NCI-H2196 treated with DMSO at 0.1 percent for 48 hours (cell line): ENCODE data around the gene PPFIBP2.

Source experiments
- DNase-seq: peaks from one replicate; lab custom pipeline; 2025; ENCODE audit not compliant: unreplicated experiment; lab: John Stamatoyannopoulos, UW

PPFIBP2 gene

DNA sequence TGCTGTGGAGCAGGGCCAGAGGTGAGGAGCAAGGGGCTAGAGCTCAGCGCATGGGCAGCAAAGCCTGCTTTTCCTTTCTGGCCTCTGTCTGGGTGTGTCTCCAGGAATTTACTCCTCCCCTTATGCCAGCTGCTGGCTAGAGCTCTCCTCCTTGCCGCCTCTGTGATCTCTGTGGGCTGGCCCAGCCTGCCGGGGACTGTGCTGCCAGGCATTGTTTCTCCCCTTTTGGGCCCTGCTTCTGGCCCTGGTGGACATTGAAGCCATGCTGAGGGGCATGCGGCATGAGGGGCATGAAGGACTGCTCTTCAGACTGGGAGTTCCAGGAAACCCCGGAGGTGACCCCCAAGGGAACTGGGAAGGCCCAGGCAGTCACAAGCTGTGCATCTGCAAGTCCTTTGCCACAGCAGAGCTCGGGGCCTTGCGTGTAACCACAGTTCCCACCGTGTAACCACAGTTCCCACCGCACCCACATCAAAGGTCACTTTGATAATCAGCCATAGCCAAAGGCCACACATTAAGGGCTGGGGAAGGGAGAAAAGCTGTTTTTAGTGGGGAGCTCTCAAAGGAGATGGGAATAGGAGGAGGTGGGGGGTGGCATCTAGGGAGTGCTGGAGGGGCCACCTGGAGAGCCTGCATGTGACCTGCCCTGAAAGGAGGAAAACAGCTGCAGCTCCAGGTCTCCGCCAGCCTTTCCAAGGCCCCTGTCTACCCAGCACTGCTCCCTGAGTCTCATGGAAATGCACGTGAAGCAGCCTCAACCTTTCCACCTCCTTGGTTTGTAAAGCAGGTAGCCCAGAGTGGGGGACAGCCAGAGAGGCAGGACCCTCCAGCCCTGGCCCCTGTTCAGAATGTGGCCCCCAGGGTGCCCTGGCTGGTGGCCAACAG lies 62.3 kb downstream of the PPFIBP2 start:
- DNase-seq = no peak

DNA sequence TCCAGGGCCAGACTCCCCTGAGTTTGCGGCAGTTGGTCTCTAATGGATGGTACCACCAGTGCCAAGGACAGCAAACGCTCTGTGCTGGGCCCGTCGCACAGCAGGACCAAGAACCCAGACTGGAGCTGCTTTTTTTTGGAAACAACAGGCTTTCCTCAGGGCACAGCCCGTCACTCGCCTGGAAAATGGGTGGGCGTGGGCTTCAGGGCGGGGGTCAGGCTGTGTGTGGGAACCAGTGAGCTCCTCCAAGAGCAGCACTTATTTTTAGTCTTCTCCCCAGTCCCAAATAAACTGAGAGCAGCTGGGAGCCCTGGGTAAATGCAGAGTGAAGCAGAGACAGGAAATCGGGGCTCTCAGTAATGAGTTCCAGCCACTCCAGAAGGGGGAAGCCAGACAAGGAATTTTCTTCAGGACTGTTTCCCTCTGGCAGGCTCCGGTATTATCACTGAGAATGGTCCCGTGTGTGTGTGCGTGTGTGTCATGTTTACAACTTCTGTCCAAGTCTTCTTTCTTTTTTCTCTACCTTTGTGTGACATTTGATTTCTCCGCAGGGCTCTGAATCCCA lies 63.0 kb downstream of the PPFIBP2 start:
- DNase-seq = no peak

DNA sequence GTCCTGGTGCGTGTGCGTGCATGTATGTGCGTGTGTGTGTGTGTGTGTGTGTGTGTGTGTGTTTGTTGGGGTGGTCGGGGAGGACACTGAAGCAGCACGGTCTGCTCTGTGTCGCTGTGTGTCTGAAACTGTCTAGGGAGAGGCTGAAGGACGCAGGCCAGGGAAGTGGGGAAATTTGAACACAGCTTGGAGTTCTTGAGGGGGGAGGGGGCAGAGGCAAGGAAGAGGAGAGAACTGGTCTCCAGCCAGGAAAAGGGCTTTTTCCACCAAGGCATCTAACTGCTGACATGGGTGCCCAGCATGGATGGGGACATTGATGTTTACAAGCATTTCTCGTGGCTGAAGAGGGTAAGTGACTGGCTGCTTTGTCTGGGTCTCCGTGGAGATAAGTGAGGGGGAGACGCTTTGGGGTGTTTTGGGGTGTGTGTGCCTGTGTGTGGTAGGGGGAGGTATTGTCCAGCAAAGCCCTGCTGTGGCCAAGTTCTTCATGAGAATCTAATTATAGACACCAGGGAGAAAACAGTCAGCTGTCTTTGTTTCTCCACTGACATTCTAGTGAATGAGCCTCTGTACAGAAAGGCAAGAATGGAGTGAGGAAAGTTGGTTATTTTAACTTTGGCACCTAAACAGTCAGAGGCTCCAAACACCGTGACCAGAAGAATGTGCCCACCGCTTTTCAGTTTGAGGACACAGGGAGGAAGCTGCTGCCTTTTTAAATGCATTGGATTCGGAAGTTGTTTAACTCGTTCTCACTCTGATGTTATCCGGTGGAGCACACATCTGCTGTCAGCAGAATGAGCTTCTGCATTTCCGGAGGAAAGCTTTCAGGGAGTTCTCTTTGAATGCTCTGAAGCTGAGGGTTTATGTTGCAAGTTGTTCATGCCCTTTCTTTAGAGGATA lies 63.7 kb downstream of the PPFIBP2 start:
- no peak for DNase-seq

DNA sequence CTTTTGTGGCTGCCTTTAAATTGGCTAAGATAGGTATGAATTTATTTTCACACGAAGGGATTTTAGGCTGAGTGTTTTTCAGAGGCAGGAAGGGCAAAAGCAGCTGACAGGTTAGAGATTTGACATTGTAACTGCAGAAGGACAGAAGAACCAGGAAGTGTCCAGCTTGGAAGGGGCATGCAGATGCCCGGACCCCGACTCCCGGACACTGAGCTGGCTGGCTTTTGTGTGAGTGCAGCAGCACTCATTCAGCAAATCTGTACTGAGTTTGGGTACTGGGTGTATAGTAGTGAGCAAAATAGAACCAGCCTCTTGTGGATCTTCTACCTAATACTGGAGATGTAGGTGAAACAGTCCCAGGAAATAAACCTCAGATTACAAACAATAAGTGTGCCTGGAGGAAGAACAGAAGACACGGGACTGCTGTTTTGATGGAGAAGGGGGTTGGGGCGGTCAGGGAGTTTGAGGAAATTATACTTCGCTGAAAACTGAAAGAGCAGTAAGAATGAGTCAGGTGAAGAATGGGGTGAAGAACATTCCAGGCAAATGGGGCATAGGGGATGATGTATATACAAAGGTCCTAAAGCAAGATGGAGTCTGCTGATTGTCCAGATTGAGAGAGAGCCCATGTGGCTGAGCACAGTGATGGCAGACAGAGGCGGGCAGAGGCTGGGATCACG lies 64.6 kb downstream of the PPFIBP2 start:
- no peak for DNase-seq

GRCh38 chr11:7579361-7579791 lies 65.6 kb downstream of the PPFIBP2 start:
- no peak for DNase-seq

DNA sequence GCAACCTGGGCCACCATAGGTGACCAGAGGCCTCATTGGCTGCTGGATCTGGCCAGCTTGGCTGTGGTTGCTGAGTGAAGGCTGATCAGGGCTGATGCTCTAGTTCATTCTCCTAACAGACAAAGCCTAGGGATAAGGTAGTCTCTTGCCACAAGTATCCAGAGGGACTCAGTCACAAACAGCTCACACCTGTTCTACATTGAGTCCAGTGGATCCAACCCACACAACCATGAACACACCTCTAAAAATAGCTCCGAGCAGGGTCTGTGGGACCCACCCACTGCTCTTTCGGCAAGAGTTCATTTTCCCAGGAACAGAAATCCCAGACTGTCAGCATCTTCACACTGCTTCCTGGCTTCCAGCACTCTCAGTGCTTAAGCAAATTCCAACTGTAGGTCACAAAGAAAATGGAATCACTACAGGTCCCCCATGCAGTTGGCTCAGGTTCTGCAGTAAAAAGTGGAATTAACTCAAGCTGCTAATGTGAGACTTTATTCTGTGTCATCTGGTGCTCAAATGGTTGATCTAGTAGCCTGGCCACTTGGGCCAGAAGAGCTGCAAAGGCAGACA lies 67.3 kb downstream of the PPFIBP2 start:
- no peak for DNase-seq

DNA sequence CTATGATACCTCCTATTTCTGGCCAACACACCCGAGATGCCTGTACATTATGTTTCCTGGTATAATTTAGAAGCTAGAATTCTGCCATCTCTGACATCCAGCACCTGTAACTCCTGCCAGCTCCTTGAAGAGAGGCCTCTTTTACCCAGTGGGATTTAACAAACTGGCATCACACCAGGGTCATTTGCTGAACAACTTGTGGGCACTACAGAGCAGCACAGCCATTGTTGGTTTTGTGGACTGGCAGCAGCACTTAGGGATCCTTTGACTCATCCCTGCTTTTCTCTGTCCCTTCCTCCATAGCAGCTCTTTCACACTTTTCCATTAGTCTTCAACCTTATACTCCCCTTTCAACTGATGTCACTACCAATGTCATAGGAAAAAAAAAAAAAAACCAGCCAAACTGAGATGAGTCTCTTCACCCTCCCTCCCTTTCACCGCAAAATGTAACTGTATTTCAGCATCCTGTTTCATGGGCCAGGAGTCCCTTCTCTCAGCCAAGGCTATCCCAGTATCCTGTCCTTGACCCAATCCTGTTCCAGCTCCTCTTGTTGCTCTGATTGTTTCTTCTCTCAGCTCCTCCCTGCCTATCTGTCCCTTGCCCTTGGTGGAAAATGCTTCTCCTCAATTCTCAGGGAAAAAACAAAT lies 68.7 kb downstream of the PPFIBP2 start:
- no peak for DNase-seq

GRCh38 chr11:7583248-7583647 lies 69.4 kb downstream of the PPFIBP2 start:
- no peak for DNase-seq

DNA sequence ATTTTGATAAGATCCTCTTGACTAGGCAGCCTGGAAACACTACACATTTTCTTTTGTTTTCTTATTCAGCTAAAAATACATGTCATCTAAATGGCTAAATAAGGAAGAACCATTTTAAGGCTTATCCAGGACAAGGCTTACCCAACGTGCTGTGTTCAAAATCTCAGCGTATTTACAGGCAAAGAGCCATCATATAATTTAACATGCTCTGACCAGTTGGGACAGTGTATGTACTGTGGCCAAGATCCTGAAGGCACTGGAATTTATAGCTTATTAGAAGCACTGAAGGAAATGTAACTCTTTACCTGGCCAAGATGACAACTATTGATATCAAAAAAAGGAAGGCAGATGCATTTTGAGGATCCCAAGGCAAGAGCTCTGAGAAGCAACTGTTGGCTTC lies 71.1 kb downstream of the PPFIBP2 start:
- DNase-seq = no peak

DNA sequence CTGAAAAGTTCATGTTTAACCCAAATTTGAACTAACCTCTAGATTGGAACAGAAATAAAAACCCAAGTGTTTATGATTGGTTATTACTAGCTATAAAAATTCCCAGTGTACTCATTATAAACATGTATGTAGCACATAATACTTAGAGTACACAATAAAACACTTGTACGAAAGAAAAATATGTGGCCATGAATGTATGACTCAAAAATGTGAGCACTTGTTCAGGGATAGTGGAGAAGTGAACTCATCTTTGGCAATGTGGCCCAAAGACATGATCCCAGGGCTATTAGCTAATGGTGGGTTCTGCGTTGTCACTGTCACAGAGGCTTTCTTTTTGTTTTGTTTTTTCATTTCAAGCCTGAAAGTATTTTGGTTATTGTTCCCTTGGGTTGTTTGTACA lies 72.0 kb downstream of the PPFIBP2 start:
- no peak for DNase-seq

DNA sequence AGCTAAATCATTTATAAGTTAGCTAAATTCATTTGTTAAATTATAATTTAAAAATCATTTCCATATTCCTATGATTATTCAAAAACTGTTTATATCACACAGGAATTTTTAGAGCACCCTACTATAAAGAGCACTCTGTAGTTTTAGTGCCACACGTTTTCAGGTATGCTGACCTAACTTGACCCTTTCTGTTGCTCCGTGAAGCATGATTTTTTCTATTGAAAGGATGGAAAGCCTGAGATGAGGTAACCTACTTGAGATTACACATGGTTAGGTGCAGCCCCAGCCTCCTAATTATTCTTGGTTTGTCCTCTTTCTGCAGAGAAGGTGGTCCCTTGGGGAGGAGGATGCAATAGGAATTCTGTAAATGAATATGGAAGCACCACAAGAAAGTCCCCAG lies 72.6 kb downstream of the PPFIBP2 start:
- DNase-seq = no peak

- no peak for DNase-seq
Observed at GRCh38 chr11:7587712-7588111, 73.9 kb downstream of the PPFIBP2 start.

GRCh38 chr11:7589861-7590260 lies 76.1 kb downstream of the PPFIBP2 start:
- no peak for DNase-seq

DNA sequence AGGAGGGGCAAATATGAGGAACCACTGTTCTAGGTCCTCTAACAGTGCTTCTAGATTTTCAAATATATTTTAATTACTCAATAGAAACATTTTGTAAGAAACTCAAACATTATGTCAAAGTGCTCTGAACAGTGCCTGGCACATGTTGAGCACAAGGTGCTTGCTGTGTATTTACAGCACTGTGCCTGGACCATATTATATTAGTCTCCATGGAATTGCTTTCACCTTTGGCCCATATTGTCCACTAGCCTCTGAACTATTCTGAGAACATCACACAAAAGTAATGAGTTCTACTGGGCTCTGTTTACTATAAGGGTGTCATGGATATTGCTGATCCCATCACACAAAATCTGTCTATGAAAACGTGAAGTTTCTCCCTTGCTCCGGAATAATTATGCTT lies 76.7 kb downstream of the PPFIBP2 start:
- DNase-seq = no peak

DNA sequence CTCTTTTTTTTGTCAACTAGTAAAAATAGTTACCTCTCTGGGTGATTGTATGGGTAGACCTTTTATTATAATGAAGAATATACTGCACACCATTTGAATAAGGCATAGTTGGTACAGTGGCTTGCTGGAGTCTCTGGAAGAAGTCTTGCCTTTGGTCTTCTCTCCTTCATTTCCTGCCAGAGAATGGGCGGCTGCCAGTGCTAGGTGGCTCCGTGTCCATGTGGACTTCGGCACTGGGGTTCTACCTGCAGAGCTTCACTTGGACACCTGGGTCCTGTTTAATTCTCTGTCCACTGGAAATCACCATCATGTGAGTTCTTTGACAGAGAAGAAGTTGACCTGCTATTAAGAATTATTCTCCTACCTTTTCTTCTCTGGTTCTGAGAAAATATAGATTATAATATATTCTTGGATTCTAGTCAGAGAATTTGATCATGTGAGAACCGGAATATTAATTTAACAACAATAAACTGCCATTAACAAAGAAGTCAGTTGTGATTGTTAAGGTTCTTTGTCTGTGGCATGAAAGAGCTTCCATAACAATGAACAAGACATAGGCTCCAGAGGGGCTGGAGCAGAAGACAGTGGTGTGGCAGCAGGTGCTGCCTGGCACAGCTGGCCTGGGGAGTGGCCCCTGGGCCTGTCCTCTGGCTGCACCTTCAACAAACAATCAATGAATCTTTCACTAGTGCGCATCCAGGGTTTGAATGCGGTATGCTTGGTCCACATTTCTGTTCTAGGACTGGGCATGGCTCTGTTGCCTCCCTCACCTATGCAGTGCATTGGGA lies 77.5 kb downstream of the PPFIBP2 start:
- no peak for DNase-seq

GRCh38 chr11:7591987-7592386 lies 78.2 kb downstream of the PPFIBP2 start:
- no peak for DNase-seq

DNA sequence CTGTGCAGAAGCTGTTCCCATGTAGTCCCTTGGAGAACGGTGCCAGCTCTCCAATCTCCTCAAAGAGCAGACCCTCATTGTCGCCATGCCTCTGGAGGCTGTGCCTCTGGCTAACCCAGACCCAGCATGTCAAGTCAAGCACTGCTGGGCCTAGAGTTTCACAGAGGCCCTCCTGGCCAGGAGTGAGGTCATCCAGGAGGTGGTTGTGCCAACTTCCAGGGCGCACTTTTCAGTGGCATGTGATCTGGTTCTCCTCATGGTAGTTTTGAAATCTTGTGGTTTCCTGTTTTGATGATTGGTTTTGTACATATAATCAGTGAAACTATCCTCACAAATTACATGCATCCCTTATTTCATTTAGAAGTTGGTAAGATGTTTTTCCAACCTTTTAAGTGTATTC lies 78.9 kb downstream of the PPFIBP2 start:
- DNase-seq = no peak

GRCh38 chr11:7593481-7593880 lies 79.7 kb downstream of the PPFIBP2 start:
- DNase-seq = no peak

GRCh38 chr11:7595016-7595866 lies 81.4 kb downstream of the PPFIBP2 start:
- DNase-seq = no peak
